ENCODE measurements around the gene STXBP1.

STXBP1 gene

DNA sequence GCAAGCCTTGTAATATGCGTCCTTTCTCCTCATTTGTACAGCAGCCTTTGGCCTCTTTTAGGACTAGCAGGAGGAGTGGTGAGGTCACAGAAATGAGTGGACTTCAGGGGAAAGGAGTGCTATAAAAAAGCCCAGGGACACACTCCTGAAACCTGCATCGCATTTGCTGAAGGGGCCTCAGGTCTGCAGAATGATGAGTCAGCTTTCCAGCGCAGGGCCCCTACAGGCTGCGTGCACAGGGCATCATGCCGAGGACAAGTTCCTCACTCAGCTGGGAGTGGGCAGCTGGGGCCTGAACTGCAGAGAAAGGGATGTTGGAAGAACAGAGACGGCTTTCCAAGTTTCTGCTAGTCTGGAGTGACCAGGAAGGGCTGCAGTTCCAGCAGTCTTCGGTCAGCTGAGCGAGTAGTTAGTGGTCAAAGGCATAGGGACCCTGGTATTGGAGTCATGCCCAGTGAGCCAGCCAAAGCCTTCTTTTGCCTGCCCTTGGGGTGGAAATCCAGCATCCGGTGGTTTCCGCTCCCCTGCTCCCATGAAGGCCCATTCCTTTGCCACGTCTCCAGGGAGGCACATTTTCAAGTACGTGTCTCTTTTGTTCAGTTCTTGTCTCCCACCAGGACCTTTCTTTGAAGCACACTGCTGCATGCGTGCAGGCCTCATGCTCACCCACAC is 77.4 kb downstream of the STXBP1 start:
- no peak for DNase-seq (ENCODE audit: low read depth in 1 of 2, low spot score in 1 of 2)

DNA sequence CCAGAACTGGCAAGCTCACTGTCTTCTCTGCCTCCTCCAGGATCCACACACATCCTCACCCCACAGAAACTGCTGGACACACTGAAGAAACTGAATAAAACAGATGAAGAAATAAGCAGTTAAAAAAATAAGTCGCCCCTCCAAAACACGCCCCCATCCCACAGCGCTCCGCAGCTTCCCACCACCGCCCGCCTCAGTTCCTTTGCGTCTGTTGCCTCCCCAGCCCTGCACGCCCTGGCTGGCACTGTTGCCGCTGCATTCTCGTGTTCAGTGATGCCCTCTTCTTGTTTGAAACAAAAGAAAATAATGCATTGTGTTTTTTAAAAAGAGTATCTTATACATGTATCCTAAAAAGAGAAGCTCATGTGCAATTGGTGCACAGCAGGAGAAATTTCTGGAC is 78.7 kb downstream of the STXBP1 start:
- no peak for DNase-seq (ENCODE audit: low read depth in 1 of 2, low spot score in 1 of 2)

DNA sequence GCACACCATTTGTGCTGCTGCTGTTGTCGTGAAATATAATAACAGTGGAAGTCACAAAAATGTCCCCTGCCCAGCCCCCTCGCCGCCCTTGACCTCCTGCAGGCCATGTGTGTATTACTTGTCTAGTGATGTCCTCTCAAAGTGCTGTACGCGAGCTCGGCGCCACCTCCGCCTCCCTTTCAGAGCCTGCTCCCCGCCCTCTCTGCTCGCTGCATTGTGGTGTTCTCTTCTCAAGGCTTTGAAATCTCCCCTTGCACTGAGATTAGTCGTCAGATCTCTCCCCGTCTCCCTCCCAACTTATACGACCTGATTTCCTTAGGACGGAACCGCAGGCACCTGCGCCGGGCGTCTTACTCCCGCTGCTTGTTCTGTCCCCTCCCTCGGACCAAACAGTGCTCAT is 80.0 kb downstream of the STXBP1 start:
- no peak for DNase-seq (ENCODE audit: low read depth in 1 of 2, low spot score in 1 of 2)

DNA sequence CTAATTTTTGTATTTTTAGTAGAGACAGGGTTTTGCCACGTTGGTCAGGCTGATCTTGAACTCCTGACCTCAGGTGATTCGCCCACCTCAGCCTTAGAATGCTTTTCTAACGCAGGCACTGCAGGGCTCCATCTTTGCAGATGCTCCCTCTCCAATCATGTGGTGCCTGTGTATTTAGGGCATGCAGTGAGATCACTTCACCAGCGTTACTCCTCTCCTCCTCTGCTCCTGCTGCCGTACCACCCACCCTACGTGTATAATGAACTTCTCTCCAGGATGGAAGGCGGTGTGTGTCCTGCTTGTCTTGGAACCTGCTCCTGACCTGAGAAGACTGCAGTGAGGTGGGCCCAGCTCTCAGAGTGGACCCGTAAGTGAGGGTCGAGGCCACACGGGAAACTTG is 81.1 kb downstream of the STXBP1 start:
- no peak for DNase-seq (ENCODE audit: low read depth in 1 of 2, low spot score in 1 of 2)

DNA sequence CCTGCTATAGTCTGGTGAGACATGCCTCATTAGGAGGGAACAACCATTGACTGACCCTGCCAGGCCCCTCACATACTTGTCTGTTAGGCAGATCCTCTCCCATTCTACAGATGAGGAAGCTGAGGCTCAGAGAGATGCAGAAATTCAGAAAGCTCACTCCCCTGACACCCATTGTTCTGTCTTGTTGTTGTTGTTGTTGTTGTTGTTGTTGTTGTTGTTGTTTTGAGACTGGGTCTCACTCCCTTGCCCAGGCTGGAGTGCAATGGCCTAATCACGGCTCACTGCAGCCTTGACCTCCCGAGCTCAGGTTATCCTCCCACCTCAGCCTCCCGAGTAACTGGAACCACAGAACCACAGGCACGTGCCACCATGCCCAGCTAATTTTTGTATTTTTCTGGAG is 81.6 kb downstream of the STXBP1 start:
- DNase-seq (ENCODE audit: low read depth in 1 of 2, low spot score in 1 of 2), result no peak

DNA sequence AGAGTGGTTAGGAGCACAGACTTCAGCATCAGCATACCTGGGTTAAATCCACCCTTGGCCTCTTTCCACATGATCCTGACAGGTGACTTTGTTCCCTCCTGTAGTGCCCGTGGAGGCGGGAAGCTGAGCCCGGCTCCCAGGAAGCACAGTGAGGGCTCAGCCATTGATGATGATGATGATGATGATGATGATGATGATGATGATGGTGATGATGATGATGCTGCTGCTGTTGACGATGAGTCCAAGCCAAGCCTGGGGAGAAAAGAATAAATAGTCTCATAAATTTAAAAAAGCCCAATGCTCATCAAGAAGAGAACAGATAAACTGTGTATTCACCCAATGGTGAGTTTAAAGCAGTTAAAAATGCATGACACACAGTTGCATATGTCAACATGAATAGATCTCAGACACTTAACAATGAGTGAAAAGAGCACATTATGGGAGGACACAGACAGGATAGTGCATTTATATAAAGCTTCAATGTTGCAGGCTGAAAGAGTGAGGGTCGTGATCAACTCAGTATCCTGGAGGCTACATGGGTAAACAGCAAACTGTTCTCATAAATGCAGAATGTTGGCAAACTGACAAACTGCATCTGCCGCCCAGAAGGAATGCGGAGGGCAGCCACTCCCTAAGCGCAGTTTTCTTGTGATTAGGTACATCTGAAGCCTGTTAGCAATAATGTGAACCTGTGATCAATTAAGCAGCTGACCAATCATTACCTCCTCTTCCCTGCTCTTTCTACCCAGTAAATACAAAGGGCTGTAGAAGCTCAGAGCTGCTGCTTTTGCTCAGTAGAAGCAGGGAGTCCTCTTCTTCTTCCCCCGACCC is 83.0 kb downstream of the STXBP1 start:
- DNase-seq (ENCODE audit: low read depth in 1 of 2, low spot score in 1 of 2), result no peak

DNA sequence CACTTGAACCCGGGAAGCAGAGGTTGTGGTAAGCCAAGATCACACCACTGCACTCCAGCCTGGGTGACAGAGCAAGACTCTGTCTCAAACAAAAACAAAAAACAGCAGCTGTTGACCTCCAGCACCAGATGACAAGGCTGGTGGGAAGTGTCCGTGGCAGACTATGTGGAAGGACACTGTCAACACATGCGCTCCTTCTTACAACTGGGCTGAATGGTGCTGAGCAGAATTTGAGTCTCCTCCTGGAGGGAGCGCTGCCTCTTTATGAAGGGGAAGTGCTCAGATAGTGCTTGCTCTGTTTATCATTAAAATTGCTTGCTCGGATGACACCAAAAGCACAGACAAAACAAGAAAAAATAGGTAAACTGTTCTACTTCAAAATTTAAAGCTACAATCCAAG is 85.5 kb downstream of the STXBP1 start:
- DNase-seq (ENCODE audit: low read depth in 1 of 2, low spot score in 1 of 2), result no peak

DNA sequence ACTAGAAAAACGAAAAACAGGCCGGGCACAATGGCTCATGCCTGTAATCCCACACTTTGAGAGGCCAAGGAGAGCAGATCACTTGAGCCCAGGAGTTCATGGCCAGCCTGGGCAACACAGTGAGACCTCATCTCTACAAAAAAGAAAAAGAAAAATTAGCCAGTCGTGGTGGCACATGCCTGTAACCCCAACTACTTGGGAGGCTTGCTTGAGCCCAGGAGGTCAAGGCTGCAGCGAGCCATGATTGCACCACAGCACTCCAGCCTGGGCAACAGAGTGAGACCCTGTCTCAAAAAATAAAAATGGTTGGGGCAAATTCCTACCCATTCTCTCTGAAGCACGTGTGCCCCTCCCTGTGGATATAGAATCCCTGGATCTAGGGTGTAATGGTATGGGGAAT is 86.3 kb downstream of the STXBP1 start:
- DNase-seq (ENCODE audit: low read depth in 1 of 2, low spot score in 1 of 2), result no peak

DNA sequence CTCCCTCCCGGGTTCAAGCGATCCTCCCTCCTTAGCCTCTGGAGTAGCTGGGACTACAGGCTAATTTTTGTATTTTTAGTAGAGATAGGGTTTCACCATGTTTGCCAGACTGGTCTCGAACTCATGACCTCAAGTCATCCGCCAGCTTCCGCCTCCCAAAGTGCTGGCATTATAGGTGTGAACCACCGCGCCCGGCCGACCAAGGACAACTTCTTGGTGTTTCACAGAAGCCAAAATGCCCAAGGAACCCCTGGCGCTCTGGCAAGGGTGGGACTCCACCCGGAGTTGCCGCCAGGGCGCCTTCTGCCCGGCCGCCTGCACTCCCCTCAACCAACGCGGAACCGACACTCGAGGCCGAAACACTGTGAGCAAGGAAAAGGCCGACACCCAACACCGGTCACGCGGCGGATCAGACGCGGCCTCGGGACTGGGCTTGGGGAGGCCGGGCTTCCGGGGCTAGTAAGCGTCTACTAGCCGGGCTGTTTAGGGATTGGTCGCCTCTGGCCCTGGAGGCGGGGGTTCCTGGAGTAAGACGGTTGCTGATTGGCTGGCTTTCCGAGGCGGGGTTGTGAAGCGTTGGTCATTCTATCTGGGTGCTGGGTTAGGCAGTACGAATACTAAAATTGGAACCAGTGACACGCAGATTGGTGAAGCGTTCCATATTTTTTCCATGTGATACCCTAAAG is 87.1 kb downstream of the STXBP1 start:
- DNase-seq (ENCODE audit: low read depth in 1 of 2, low spot score in 1 of 2), result peak; percentile 63 to 86

DNA sequence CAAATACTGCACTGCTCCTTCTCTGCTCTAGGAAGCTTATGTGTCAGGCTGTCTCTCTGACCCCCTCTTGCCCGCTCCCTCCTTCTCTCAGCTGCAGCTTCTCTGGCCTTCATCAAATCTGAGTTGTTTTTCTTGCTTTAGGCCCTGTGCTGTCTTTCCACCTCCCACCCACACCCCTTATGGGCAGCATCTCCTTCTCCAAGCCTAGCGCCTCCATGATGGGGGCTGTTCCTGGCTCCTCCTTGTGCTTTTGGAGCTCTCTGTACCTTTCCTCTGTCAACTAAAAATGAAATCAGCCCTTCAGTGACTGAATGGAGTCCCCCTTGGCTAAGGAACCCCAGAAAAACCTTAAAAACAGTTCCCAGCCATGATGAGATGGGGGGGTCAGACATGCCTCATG is 88.1 kb downstream of the STXBP1 start:
- no peak for DNase-seq (ENCODE audit: low read depth in 1 of 2, low spot score in 1 of 2)

DNA sequence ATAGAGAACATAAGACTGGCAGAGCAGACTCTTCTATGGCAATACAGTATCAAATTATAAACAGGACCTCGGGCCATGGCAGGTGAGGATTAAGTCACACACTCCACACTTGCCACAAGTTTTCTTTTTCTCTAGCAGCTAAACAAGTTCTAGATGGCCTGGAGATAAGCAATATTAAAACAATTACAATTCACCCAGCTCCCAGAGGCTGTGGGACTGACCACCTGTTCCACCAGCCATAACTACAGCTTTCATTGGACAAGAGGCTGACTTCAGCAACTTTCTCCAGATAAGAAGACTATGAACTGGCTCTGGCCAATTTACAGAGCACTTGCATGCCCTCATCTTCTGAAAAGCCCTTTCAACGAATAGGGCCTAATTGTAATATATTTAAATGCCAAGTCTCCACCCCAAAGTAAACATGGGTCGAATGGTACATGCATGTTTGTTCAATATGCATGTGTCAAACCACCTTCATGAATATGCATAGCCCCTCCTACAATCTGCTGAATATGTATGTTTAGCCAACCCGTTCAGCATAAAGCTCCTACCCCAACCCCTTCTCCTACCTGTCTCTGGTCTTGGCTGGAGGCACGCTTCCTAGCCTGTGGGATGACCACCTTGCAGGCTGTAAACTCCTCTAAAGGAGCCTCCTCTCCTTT is 88.6 kb downstream of the STXBP1 start:
- no peak for DNase-seq (ENCODE audit: low read depth in 1 of 2, low spot score in 1 of 2)

DNA sequence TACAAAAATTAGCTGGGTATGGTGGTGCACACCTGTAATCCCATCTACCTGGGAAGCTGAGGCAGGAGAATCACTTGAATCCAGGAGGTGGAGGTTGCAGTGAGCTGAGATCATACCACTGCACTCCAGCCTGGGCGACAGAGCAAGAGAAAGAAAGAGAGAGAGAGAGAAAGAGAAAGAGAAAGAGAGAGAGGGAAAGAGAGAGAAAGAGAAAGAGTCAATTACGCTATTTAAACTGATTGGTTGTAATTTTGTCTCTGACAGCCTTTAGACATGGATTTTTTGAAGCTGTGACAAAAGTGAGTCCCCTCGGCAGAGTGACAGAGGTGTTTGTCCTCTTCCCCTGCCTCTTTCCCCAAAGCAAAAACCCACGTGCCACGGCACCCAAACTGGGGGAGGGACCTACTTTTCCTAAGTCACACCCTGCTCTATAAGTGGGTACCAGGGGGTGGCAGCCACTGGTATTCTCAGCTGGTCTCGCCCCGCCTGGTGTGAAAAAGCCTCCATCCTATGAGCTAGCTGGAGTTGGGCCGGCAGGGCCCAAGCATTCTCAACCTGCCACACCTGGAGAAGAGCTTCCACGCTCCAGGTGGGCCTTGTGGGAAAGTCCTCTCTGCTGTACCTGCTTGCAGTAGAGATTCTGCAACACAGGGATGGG is 91.3 kb downstream of the STXBP1 start:
- no peak for DNase-seq (ENCODE audit: low read depth in 1 of 2, low spot score in 1 of 2)

DNA sequence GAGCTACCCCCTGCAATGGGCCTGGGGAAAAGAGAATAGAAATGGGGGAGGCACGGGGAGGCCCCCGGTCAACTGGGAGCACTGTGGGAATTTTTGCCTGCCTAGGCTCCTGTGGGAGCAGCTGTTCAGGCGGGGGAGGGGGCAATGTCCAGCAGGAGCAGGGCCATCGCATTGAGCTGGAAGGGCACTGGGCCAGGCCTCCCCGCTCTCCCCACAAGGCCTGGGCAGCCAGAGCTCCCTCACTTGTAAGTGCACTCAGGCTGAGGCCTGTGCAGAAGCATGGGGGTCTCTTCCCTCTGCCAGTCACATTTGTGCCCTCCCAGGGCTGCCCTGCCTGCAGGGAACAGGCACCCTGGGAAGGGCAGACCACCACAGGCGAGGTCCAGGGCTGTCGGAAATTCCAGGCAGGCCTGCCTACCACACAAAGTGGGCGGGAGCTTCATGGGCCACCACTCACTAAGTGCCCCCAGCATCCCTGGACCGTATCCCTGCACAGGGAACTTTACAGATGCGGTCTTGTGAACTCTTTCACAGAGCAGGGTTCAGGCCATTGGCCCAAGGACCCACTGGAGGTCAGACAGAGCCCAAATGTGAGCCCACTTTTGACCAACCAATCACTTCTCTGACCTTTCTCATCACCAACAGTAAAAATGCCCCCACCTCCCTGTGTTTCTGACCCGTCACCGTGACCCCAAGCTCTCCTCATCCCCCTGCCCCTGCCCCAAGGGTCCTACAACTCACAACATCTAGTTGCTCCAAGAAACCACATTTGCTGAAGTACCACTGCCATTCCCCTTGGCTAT is 93.7 kb downstream of the STXBP1 start:
- no peak for DNase-seq (ENCODE audit: low read depth in 1 of 2, low spot score in 1 of 2)

DNA sequence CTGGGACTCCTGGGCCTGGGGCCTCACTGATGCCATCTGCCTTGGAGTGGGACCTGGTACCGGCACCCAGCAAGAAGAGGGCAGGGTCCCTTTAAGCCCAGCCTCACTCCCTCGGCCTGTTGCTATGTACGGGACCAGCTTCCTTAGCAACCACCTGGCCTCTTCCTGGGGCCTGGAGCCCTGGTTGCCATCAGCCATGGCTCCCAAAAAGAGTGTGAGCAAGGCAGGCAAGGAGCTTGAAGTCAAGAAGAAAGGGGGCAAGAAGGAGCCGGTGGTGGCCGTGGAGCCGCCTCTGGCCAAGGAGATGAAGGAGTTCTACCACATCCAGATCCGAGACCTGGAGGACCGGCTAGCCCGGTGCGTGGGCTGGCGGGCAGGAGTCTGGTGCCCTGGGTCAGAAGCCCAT is 94.8 kb downstream of the STXBP1 start, which contains the start of gene CFAP157:
Gene CFAP157, plus strand, starts transcription at position 153 of the 406 bp plus-strand sequence. Its CDS starts 44 bp downstream, at position 197.
- DNase-seq (ENCODE audit: low read depth in 1 of 2, low spot score in 1 of 2), result no peak

DNA sequence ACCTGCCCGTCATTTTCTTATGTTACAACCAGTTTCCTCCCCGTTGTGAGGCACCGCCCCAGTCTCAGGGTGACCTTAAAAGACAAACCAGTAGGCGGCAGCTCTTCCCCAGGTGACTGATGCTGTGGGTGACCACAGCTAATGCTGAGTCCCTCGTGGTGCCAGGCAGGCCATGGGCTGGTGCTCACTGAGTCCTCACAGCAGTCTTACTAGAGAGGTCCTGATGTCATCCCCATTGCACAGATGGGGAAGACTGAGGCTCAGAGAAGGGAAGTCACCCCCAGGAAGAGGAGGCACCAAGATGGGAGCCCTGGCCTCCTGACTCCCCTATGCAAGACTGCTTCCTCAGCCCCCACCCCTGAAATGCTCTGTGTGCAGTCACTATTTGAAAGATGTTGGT is 95.7 kb downstream of the STXBP1 start:
- no peak for DNase-seq (ENCODE audit: low read depth in 1 of 2, low spot score in 1 of 2)

DNA sequence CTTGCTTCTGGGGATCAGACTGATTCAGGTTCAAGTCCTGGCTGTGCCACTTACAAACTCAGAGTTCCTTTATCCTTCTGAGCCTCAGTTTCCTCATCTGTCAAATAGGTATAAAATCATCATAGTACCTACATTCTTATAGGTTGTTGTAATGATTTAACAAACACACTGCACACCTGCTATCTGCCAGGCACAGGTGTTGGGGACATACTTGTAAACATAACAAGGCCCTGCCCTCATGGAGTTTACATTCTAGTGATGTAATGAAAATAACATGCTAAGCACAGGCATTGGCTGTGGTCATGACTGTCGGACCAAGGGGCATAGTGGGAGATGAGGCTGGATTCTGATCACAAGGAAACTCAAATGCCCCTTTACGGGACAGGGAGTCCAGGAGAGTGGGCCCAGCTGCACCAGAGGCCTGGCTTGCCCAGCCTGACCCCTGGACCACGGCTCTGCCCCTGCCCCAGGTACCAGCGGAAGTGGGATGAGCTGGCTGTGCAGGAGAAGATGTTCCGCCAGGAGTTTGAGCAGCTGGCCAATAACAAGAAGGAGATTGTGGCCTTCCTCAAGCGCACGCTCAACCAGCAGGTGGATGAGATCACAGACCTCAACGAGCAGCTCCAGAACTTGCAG is 97.0 kb downstream of the STXBP1 start:
- DNase-seq (ENCODE audit: low read depth in 1 of 2, low spot score in 1 of 2), result no peak

DNA sequence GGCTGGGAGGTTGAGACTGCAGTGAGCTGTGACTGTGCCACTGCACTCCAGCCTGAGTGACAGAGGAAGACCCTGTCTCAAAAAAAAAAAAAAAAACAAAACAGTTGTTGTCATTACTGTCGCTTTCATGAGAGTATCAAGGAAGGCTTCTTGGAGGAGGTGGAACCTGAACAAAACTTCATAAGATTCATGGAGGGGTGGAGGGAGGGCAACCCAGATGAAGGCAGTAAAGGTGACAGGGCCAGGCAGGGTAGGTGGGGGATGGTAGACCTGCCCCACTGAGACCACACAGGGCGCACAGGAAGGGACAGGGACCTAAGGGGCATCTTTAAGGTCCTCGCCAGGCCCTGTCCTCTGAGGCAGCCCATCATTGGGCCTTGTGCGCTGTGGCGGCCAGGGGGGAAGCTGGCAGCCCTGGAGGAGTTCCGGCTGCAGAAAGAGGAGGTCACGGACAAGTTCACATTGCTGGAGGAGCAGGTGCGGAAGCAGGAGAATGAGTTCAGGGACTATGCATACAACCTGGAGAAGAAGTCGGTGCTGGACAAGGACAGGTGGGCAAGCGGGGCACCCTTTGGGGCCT is 98.2 kb downstream of the STXBP1 start:
- no peak for DNase-seq (ENCODE audit: low read depth in 1 of 2, low spot score in 1 of 2)

DNA sequence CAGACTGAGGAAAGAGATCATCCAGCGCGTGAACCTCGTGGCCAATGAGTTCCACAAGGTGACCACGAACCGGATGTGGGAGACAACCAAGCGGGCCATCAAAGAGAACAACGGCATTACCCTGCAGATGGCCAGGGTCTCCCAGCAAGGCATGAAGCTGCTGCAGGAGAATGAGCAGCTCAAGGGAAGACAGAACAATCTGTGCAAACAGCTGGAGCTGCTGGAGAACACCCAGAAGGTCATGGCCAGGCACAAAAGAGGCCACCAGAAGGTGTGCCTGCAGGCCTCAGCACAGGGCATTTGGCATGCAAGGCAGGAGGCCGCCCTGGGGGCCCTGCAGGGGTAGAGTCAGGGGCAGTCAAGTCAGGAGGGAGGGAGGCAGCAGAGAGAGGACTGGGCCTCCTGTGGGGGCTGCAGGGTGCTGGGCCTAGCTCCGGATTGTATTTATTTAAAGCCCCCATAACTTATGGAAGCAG is 99.2 kb downstream of the STXBP1 start:
- DNase-seq (ENCODE audit: low read depth in 1 of 2, low spot score in 1 of 2), result no peak

DNA sequence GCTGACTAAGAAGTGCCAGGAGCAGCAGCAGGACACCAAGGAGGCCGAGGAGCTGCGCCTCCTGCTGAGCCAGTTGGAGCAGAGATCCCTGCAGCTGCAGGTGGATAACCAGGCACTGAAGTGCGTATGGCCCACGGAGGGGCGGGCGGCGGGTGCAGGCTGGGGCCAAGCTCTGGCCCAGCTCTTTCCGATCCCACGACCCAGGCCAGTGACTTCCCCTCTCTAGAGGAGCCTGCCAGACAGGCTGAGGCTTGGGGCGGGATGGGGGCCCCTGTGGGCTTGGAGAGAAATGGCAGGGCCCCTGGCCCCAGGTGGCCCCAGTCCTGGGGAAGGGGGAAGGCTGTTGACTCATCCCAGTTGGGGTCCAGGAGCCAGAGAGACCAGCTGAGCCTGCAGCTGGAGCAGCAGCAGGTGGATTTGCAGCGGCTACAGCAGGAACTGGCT is 99.8 kb downstream of the STXBP1 start:
- no peak for DNase-seq (ENCODE audit: low read depth in 1 of 2, low spot score in 1 of 2)
